H1 (cell line): Measurements from ENCODE around the gene ZNF385D. TPM values are rescaled to one million over a fixed set of nuclear protein-coding genes. Genes with fewer than 3 reads are reported as not detected.

Source experiments
- EP300 ChIP-seq, 2 experiments: IDR thresholded peaks; 1 replicate in 1 of 2; 2 replicates in 1 of 2; pipeline ENCODE4 v1.6.1; 2011 to 2012; ENCODE audit warnings: low read depth in 2 of 2, low read length in 2 of 2, mild to moderate bottlenecking in 2 of 2, borderline replicate concordance in 1 of 2, inconsistent platforms in 1 of 2, moderate library complexity in 1 of 2
- HDAC2 ChIP-seq, 2 experiments: fragments of 300-600 bp in 1 of 2; sonication (generic) in 1 of 2; IDR thresholded peaks; 2 replicates each; pipeline ENCODE4 v1.6.1; 2011 to 2012; ENCODE audit warnings: low read depth in 2 of 2, low read length in 2 of 2, mild to moderate bottlenecking in 2 of 2, moderate library complexity in 2 of 2, borderline replicate concordance in 1 of 2, inconsistent platforms in 1 of 2
- HDAC6 ChIP-seq: IDR thresholded peaks from one replicate; pipeline ENCODE4 v1.7.1; 2012; ENCODE audit warnings: low read depth, mild to moderate bottlenecking, inconsistent platforms, low read length, moderate library complexity
- KDM5A ChIP-seq: fragments of 200-600 bp; IDR thresholded peaks from 2 replicates; pipeline ENCODE4 v1.7.1; 2012; ENCODE audit warnings: mild to moderate bottlenecking, low read length, inconsistent platforms, mixed read lengths
- NANOG ChIP-seq: IDR thresholded peaks from 2 replicates; pipeline ENCODE4 v1.6.1; 2011; ENCODE audit warnings: low read length, low read depth, mild to moderate bottlenecking, inconsistent platforms; ENCODE audit not compliant: insufficient read depth, poor library complexity, severe bottlenecking
- NRF1 ChIP-seq: IDR thresholded peaks from 2 replicates; pipeline ENCODE4 v1.6.1; 2011; ENCODE audit warnings: mild to moderate bottlenecking, low read depth, low read length, improper control_type of control experiment
- RAD21 ChIP-seq, 2 experiments: IDR thresholded peaks in 1 of 2; conservative IDR thresholded peaks in 1 of 2; 2 replicates each; pipeline ENCODE4 v1.6.1; 2011; ENCODE audit warnings: low read depth in 2 of 2, low read length in 2 of 2, improper control_type of control experiment in 1 of 2, inconsistent platforms in 1 of 2, mild to moderate bottlenecking in 1 of 2, moderate library complexity in 1 of 2
- polyA plus RNA-seq, 7 experiments: library from polyadenylated mRNA; depleted of rRNA in 3 of 7; stranded (reverse) in 5 of 7; unstranded in 2 of 7; fragments of >200 nt in 5 of 7; fragments of 200-250 nt in 2 of 7; gene quantifications; 1 replicate in 5 of 7; 2 replicates in 1 of 7; 4 replicates in 1 of 7; pipeline versions ENCODE4 v1.2.1 to v1.2.3, GENCODE V29; 2011 to 2013; ENCODE audit warnings: missing spikeins in 2 of 7, mixed read lengths in 2 of 7
- total RNA-seq: library from RNA; stranded (reverse); fragmentation: NEBNext Ultra II Directional; extraction: Animal tissue kit (Norgen Biotek cat#: 25700); gene quantifications from 2 replicates; pipeline ENCODE4 v1.2.1, GENCODE V29; 2021
- TF ChIP-seq, protein P1 (sequence below), 3 experiments: IDR thresholded peaks; 1 replicate in 2 of 3; 2 replicates in 1 of 3; pipeline versions ENCODE4 v1.5.1 to v1.6.1; 2011; ENCODE audit warnings: low read length in 3 of 3, mild to moderate bottlenecking in 3 of 3, inconsistent platforms in 2 of 3, low read depth in 1 of 3, moderate library complexity in 1 of 3; ENCODE audit not compliant: insufficient read depth in 1 of 3; ENCODE audit errors: control extremely low read depth in 1 of 3

ZNF385D gene
- total and polyA plus RNA-seq, 2 of the 8 experiments (the other 6 are each of a cell fraction or from before 2014, with no cell fraction given) = 5.9 to 10.8 TPM

- TF ChIP-seq HDAC2 (IDR thresholded peaks at IDR 0.05; ENCODE audit: borderline replicate concordance in 1 of 2, low read depth in 2 of 2, low read length in 2 of 2) (no peak), RAD21 (IDR thresholded peaks at IDR 0.05 in 1 of 2, conservative IDR thresholded peaks at IDR 0.05 in 1 of 2; ENCODE audit: low read depth in 2 of 2, low read length in 2 of 2) (no peak), HDAC6 (no peak), NRF1 (no peak), KDM5A (no peak), NANOG (no peak), EP300 (IDR thresholded peaks at IDR 0.05; ENCODE audit: borderline replicate concordance in 1 of 2, low read depth in 2 of 2, low read length in 2 of 2) (no peak)
- TF ChIP-seq, protein P1, sequence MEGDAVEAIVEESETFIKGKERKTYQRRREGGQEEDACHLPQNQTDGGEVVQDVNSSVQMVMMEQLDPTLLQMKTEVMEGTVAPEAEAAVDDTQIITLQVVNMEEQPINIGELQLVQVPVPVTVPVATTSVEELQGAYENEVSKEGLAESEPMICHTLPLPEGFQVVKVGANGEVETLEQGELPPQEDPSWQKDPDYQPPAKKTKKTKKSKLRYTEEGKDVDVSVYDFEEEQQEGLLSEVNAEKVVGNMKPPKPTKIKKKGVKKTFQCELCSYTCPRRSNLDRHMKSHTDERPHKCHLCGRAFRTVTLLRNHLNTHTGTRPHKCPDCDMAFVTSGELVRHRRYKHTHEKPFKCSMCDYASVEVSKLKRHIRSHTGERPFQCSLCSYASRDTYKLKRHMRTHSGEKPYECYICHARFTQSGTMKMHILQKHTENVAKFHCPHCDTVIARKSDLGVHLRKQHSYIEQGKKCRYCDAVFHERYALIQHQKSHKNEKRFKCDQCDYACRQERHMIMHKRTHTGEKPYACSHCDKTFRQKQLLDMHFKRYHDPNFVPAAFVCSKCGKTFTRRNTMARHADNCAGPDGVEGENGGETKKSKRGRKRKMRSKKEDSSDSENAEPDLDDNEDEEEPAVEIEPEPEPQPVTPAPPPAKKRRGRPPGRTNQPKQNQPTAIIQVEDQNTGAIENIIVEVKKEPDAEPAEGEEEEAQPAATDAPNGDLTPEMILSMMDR (IDR thresholded peaks at IDR 0.05; ENCODE audit: control extremely low read depth in 1 of 3, insufficient read depth in 1 of 3, low read depth in 1 of 3, low read length in 3 of 3) = no peak
Observed at GRCh38 chr3:21618695-21619094, 132.3 kb downstream of the ZNF385D start (continued).
